HG02678 (cell line): ENCODE results near the gene TIPARP.
A peak's percentile ranks its signal among the peaks of the same experiment; 100 is the strongest.
"Not testable (repeated sequence)": the region's sequence is repeated elsewhere in the genome, so short reads cannot be mapped to it uniquely, and the experiment has no call there.

Experiments used
- ATAC-seq: cut with Tn5 transposase; IDR thresholded peaks from one replicate; pipeline ENCODE4 v1.9.1; 2021; ENCODE audit warnings: mild to moderate bottlenecking, moderate library complexity; ENCODE audit not compliant: unreplicated experiment

The TIPARP gene

DNA sequence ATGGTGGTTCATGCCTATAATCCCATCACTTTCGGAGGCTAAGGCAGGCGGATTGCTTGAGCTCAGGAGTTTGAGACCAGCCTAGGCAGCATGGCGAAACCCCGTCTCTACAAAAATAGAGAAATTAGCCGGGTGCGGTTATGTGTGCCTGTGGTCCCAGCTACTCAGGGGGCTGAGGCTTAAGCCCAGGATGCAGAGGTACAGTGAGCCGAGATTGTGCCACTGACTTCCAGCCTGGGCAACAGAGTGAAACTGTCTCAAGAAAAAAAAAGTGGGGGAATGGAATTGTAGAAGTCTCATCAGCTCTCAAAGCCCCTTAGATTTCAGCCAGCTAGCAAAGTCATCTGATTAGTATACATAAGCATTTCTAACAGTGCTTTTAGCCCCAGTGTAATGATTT is 33.2 kb downstream of the TIPARP start:
- no peak for ATAC-seq

DNA sequence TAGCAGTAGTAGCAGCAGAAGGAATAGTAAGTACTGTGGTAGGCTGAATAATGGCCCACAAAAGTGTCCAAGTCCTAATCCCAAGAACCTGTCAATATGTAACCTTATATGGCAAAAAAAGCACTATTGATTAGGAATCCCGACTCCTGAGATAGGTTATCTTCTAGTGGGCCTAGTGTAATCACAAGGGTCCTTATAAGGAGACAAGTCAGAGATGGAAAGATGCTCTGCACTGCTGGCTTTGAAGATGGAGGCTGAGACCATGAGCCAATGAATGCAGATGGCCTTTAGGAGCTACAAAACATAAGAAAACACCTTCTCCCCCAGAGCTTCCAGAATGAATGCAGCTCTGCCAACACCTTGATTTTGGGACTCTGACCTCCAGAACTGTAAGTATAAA is 36.0 kb downstream of the TIPARP start:
- no peak for ATAC-seq

DNA sequence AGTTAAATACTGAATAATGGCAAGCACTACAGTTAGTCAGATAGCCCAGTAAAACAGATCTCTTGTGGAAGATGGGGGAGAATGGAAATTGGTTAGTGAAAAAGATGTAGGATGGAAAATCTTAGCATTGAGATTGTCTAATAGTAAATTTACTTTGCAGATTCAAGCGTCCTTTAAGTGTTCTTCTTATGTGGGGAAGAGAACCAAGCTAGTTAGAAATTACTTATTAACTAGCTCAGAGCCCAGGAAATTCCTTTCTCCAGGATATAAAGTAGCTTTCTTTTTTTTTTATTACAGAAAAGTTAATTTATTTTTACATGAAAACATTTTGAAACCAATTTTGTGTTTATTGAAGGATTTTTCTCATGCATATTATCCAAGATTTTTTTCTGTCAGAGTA is 36.7 kb downstream of the TIPARP start:
- no peak for ATAC-seq

DNA sequence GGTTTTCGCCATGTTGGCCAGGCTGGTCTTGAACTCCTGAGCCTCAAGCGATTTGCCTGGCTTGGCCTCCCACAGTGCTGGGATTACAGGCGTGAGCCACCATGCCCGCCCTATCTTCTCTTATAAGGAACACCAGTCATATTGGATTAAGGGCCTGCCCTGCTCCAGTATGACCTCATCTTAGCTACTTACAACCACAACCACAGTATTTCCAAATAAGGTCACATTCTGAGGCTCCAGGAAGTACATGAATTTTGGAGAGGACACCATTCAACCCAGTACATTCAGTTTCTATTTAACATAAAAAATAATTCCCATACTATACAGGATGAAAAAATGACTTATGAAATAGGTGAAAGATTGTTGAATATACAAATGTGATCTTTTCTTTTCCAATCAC is 37.6 kb downstream of the TIPARP start:
- peak; percentile 80 for ATAC-seq

DNA sequence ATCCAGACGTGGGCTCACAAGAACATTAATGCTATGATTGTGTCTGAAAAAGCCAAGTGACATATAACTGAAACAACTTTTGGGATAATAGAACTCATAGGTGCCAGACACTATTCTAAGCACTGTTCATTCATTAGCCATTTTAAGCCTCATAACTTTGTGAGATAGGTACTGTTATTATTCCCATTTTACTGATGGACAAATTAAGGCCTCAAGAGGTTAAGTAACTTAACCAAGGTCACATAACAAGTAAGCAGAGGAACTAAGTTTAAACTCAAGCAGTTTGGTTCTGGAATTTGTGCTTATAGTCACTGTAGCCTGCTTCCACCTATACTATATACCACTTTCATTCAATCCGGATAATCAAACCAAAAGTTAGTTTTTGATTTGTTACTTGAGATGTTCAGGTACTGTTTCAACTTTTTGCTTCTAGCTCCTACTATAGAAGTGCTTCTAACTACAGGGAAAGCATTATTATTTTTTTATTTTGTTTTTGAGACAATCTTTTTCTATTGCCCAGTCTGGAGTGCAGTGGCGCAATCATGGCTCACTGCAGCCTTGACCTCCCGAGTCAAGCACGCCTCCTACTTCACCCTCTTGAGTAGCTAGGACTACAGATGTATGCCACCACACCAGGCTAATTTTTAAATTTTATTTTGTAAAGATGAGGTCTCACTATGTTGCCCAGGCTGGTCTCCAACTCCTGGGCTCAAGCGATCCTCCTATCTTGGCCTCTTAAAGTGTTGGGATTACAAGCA is 41.9 kb downstream of the TIPARP start:
- ATAC-seq, result no peak

DNA sequence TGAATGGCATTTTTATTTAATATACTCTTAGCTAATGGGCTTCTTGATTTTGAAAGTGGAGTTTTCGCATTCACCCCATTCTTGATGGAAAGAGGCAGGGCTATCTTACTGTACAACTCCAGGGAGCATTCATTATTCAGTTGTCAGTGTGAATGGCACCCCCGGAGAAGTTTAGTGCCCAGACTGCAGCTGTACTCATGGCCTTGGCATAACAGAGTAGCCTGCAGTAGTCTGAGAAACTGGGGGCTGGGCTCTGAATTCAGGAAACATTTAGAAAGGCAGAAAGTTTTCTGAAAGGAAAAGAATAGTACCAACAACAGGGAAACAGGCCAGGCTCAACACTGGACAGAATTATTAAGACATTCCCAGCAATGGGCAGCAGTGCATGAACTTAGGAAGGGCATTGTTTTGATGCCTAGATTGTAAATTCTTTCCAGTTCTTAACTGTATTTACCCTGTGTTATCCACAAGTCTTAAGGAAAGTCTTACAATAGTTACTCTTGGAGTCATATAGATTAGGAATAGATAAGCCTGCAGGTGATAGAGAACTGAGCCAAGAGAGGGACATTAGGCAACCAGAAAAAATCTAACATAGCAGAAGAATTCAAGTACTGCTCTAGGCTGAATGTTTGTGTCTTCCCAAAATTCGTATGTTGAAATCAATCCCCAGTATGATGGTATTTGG is 44.4 kb downstream of the TIPARP start:
- ATAC-seq, result no peak

DNA sequence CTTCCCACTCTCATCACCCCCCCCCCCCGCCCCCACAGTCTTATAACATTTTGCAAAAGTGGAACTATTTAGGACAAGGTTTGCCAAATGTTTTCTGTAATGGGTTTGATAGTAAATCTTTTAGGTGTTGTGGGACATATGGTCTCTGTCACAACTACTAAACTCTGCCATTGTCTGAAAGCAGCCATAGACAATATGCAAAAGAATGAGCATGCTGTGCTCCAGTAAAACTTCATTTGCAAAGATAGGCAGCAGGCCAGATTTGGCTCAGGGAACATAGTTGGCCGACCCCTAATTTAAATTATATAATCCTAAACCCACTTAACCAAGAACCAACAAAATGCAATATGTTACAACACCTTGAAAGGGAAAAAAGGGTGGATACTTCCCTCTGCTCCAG is 46.4 kb downstream of the TIPARP start:
- no peak for ATAC-seq

DNA sequence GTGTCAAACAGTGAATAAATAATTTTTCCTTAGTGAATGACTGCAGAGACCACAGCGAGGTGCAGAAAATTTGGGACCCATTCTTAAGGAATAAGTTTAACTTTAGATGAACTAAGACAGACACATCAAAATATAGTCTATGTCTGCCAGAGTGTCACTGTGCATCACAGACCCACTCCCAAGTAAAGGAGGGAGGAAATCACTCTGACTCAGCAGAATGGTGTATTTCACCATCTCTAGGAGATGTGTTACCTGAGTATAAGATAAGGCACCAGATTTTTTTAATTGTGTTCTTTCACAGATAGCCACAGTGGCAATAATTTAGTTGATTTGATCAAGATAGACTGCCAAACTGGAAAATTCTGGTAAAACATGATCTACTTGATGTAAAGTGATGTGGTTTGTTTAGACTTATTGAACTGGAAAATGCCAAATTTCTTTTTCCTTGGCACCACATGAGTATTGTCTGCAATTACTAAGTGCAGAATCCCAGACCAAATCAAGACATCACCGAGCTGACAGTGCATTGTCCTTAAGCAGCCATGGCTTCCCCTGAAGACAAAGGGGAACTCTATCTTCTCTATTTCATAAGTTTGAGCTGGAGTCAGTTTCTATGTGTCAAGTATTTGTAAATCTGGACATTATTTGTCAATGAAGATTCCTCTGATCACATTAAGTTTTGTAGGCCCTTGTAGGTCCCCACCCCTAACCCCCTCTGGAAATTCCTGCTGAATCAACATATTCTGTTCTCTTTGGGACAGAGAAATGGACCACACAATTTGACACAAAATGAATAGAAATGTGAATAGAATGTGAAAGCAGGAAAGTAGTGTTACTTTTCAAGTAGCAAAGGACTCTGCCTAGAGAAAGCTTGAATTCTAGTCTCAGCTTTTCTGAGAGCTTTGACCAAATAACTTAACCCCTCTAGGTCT is 47.6 kb downstream of the TIPARP start:
- ATAC-seq, result no peak

DNA sequence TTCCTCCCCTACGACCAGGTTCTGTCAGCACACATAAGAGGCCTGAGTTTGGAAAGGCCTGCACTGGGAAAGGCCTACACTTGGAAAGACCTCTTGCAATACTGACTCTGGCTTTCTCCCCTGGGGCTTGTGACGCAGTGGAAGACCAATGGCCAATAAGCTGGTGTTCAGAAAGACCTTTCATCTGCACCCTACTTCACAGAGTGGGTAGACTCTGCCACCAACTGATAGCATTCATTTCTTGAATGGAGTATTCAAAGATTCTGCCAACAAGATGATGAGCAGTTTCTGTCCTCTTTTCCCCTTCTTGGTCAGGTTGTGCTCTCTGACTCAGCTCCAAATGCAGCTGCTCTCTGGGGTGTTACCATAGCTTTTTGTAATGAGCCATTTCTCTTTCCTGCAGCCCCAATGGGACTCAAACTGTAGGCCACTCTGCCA is 48.8 kb downstream of the TIPARP start:
- peak; percentile 29 for ATAC-seq

DNA sequence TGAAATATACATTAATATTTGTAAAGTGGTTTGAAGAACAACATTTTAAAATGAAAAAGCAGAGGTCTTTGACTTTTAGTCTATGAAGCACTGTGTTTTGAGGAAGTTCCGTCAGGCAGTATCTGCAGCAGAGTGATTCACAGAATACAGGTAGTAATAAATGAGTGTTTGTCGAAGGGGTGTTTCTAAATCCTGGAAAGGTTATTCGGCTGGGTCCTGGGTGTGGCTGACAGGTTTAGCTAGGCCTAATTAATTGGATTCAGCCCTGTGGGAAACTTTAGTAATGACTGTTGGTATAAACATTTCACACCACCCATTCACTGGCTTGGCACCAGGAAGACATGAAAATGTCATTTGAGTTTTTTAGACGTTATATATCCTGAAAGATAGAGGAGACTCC is 51.3 kb downstream of the TIPARP start:
- ATAC-seq, result no peak

DNA sequence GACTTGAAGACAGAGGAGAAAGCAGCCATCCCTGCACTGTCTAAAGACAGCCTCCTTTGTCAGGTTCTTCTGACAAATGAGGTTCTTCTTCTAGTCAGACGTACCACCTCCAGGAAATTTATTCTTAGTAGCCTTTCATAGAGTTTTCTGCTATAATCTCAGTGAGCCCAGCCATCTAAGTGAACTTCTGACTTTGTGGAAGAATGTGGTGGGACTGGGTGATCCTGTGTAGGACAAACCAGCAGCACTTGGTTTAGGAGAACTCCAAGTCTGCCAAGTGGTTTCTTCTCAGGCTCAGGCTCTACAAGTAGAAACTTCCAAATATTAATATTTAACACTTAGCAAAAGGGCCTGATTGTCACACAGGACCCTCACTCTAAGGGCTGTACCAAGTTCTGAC is 52.1 kb downstream of the TIPARP start:
- ATAC-seq, result no peak

DNA sequence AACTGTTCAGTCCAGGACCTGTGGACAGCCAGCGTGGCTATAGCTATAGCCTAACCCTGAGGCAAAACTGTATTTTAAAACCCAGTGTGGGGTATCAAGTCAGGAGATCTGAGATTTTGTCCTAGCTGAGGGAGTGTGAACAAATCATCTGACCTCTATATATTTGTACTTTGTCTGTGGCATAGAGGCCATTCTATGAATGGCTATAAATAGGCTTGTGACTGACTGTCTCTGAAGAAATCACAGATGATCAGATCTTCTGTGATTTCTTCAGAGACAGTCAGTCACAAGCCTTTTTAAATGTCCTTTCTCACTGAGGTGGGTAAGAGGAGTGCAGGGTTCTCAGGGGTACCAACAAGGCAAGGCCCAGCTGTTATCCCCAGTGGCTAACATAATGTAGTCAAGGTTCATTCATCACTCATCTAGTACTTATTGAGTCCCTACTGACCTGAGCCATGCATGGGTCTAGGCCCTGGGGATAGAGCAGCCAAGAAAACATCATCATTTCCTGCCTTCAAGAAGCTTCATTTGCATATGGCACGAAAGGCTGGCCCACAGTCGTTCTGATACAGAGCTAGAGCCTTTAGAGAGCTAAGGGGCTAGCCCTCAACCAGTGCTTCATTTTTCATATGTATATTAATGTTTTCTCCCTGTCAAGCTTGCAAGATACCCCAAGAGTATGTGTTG is 53.3 kb downstream of the TIPARP start:
- peak; percentile 86 for ATAC-seq

DNA sequence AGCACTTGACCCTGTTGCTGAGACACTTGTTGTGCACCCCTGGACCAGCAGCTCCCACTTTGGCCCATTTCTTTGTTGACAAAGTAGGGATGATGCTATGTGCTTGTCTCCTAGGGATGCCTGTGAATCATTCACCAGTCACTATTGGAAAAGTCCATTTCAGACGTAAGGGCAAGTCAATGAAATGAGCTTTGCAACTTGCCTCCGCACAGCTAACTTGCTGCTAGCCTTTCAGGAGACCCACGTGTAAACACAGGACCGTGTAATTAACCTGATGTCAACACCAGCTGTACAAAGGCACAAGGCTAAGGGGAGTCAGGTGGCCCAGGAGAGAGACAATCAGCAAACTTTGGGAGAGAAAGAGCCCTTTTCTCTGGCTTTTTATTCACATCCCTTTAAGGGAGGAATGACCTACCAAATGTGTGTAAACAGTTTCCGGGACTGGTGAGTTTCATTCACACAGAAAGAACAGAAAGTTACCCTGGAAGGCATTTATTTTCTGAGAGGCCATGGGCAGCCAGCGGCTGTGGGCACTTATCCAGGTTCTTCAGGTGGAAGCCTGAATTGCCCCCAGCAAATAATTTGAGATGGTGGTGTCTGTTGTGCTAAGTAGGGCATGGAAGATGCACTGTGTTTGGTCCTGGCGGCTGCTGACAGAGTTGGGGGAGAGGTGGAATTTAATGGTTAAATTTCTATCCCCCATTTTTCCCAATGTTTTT is 54.0 kb downstream of the TIPARP start:
- no peak for ATAC-seq

DNA sequence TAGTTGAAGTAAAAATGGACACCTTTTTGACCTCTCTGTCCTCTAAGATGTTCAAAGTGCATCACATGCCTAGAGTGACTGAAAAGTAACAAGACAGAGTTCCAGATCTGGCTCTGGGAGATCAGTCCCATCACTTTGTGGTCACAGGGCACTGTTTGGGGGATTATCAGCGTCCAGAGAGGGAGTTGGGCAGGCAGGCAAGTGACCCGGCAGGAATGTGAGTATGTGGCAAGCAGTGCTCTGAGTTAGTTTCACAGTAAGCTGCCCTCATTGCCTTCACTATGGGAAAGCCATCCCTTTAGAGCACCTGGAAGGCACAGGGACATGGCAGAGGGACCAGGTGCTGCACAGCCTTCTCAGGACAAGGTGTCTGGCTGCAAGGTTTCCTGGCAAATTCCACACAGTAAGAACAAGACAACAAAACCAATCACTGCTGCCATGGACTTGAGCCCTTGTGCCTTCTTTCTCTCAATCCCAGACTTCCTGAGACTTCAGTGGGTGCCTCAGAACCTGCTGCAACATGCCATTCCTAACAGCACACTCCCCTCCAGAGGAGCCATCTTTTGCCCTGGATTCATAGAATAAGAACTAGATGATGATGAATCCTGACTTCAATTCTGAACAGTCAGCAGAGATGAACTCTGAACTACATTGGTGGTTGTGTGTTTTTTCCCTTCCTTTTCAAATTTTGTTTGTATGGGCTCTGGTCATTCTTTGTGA is 55.2 kb downstream of the TIPARP start:
- no peak for ATAC-seq

DNA sequence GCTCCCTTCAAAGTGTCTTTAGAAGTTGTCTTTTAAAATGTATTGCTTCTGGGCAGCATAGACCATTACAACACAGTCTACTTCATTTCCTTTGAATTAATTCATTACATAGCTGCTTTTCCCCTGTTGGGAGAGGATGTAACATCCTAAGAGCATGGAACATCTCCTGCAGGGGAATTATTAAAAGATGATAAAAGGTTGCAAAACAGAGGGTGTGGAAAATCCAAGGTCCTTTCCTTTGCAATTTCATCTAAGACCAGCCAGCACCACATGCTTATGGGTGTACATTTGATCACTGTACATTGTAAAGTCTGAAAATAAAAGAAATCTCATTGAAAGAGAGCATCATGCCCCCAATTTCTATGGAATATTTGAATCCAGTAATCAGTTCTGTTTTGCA is 57.4 kb downstream of the TIPARP start:
- no peak for ATAC-seq

DNA sequence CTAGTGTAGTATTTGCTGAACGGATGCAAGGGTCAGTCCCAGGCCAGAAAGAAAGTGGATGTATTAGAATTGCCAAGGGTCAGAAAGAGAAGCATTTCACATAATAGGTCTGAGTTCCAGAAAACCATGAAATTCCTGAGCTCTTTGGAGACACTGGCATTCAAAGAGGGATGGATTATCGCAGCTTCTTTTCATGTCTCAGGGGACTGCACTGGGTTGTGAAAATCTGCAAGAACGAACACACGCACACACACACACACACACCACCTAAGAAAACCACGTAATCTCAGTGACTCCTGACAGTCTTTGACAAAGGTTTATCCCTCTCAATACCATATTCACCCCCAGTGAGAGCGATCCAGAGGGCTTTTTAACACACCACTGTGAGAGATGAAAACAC is 57.9 kb downstream of the TIPARP start:
- no peak for ATAC-seq

DNA sequence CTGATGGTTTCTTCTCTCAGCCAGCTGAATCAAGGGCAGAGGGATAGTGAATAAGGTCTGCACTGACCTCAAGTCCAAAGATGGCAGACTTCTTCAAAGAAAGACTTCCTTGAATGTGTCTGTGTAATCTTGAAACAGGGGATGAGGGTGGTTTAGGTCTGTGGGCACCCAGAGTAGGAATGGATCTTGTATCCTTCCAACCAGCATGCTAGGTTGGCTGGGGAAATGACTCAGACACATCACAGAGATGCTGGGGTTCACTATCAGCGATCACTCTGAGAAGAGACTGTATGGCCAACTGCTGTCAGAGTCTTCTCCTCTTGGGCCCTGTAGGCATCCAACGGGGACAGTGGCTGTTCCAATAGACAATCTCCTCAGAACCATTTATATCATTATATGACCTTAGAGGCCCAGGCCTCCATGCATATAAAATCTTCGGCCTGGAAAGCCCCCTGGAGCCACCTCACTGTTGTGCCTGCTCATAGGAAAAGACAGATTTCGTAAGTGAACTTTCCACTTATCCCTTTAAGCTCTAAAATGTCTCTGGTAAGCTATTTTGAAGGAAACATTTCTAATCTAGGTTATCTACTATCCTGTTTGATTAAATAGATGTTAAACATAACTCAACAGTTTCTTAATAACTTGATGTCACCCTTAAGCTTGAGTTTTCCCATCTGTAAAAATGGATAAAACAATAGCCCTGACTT is 58.5 kb downstream of the TIPARP start:
- ATAC-seq, result no peak

DNA sequence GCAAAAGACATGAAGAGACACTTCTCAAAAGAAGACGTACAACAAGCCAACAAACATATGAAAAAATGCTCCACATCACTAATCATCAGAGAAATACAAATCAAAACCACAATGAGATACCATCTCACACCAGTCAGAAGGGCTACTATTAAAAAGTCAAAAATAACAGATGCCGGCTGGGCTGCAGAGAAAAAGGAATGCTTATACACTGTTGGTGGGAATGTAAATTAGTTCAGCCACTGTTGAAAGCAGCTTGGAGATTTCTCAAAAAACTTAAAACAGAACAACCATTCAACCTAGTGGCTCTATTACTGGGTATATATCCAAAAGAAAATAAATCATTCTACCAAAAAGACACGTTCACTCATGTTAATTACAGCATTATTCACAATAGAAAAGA is 60.3 kb downstream of the TIPARP start:
- not testable (repeated sequence) for ATAC-seq

DNA sequence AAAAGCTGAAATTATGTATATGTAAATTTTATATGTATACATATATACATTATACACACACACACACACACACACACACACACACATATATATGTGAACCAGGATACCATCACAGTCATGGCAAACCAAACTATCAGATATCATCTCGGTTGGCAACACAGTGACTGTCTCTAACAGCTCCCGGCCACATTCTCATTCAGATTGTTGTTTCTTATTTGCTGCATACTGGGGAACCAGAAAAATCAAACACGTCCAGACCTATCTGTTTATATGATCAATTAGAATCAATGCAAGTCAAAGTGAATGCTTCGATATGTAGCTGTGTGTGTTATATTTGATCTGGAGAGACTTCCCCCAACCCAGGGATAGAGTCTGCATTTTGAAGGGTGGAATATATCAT is 61.1 kb downstream of the TIPARP start:
- ATAC-seq, result no peak
